ENCODE measurements around the gene IFNL3.
"Not testable (repeated sequence)": the region's sequence is repeated elsewhere in the genome, so short reads cannot be mapped to it uniquely, and the experiment has no call there.

IFNL3 gene

GRCh38 chr19:39244410-39245100, at the start of gene IFNL3:
Gene IFNL3 (minus strand): TSS chr19:39245006. CDS start chr19:39244967, 39 bp downstream.
- not testable (repeated sequence) for DNase-seq

- no peak for DNase-seq
Observed at GRCh38 chr19:39293394-39293793, 48.6 kb upstream of the IFNL3 start.

- DNase-seq = no peak
Observed at GRCh38 chr19:39284032-39284431, 39.2 kb upstream of the IFNL3 start.

- DNase-seq = no peak
Observed at GRCh38 chr19:39282021-39282420, 37.2 kb upstream of the IFNL3 start.

- no peak for DNase-seq
Observed at GRCh38 chr19:39277598-39277997, 32.8 kb upstream of the IFNL3 start.

GRCh38 chr19:39276740-39277139, 31.9 kb upstream of the IFNL3 start:
- DNase-seq = no peak

GRCh38 chr19:39275578-39275977, 30.8 kb upstream of the IFNL3 start:
- DNase-seq = no peak

- DNase-seq = not testable (repeated sequence)
Observed at GRCh38 chr19:39273859-39274258, 29.1 kb upstream of the IFNL3 start.

- no peak for DNase-seq
Observed at GRCh38 chr19:39270036-39270871, 25.4 kb upstream of the IFNL3 start.

GRCh38 chr19:39269369-39269768, 24.6 kb upstream of the IFNL3 start:
- DNase-seq = not testable (repeated sequence)

GRCh38 chr19:39268531-39269223, 23.9 kb upstream of the IFNL3 start:
- DNase-seq = not testable (repeated sequence)

- not testable (repeated sequence) for DNase-seq
Observed at GRCh38 chr19:39268085-39268484, 23.3 kb upstream of the IFNL3 start, which contains the start of gene IFNL2. Gene IFNL2 (plus strand): TSS chr19:39268396. CDS start chr19:39268569, 173 bp downstream.

GRCh38 chr19:39265321-39265916, 20.6 kb upstream of the IFNL3 start:
- peak in 1 of 2 donors; percentile 26 for DNase-seq

GRCh38 chr19:39264306-39265290, 19.8 kb upstream of the IFNL3 start:
- DNase-seq = peak in 1 of 2 donors; percentile 9

- DNase-seq = no peak
Observed at GRCh38 chr19:39263912-39264305, 19.1 kb upstream of the IFNL3 start.

- no peak for DNase-seq
Observed at GRCh38 chr19:39262496-39262895, 17.7 kb upstream of the IFNL3 start.

- no peak for DNase-seq
Observed at GRCh38 chr19:39261704-39262103, 16.9 kb upstream of the IFNL3 start.

- DNase-seq = no peak
Observed at GRCh38 chr19:39257227-39257626, 12.4 kb upstream of the IFNL3 start.

GRCh38 chr19:39254531-39255345, 9.9 kb upstream of the IFNL3 start:
- no peak for DNase-seq

- DNase-seq = no peak
Observed at GRCh38 chr19:39253374-39254149, 8.8 kb upstream of the IFNL3 start.

Data from stimulated activated CD4-positive, alpha-beta T cell treated with anti-CD3 and anti-CD28 coated beads, Interleukin-2, amount 100 ng/mL, for 24 hours (primary cell).